CD4-positive, alpha-beta T cell treated with Interleukin-6 for 4 hours (primary cell): ENCODE results near the gene TEKT1.
"Not testable (repeated sequence)": the region's sequence is repeated elsewhere in the genome, so short reads cannot be mapped to it uniquely, and the experiment has no call there.

ENCODE experiments used
- DNase-seq: peaks from one replicate; pipeline ENCODE4 v3.0.0-alpha.2; 2020; ENCODE audit warnings: mixed read lengths

TEKT1 gene

DNA sequence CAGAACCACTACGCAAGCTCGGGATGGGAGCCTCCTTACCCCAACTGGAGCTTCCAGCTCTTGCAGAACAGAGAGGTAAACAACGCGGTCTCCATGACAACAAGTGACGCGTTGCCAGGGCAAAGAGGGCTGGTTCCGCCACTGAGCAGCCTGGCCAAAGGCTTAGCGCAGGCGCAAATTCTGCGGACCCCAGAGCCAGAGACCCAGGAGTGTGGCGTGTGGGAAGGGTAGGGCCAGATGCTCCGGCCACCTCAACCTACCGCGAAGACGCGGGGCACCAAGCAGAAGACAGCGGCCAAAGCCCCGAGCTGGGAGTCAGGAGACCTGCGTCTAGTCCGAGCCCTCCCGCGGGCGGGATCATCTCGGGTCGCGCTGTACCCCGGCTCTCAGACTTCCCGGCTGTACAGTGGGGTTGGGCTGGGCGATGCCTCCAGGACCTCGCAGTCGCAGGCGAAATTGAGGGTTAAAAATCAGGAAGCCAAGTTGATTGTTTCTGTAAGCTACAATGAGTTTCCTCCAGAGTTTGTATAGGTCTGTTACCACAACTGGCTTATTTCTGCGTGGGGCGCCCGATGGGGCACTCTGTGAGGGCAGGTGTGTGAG is at the start of gene TEKT1:
Gene TEKT1 (minus strand): TSS at position 69 of the 603 bp plus-strand sequence. CDS start 1,353 bp downstream, outside the sequence.
- DNase-seq = peak; percentile 68

DNA sequence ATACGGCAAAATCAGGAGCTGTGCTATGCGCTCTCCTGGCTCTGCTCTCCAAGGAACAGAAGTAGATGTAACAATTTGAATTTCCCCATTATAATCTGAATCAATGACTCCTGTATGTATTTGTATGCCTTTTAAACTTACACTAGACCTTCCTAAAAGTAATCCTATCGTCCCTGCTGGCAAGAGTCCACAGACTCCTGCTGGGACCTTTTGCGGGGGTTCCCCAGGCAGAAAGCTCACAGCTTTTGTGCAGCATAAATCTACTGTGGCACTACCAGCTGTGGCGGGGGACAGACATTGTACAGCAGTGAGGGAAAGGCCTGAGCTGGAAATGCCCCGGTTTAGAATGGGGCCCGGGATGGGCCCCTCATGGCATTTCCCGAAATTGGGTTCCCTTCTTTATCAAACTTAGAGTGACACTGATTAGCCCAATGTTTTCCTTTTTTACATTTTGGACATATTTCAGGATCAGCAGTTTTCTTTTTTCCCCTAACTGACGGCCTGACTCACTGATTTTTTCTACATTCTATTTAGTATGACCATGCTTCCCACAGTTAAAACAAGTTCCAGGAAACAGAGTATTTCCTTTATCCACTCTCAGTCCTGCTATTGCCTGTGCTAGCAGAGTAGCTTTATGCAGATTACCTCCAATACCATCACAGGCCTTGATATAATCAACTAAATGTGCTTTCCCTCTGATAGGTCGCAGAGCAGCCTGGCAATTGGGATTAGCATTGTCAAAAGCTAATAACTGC is 47.9 kb upstream of the TEKT1 start:
- DNase-seq = not testable (repeated sequence)

DNA sequence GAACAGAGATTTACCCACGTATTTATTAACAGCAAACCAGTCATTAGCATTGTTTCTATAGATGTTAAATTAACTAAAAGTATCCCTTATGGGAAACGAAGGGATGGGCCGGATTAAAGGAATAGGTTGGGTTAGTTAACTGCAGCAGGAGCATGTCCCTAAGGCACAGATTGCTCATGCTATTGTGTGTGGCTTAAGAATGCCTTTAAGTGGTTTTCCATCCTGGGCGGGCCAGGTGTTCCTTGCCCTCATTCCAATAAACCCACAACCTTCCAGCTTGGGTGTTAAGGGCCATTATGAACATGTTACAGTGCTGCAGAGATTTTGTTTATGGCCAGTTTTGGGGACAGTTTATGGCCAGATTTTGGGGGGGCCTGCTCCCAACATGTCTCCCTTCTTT is 43.7 kb upstream of the TEKT1 start:
- DNase-seq = not testable (repeated sequence)

DNA sequence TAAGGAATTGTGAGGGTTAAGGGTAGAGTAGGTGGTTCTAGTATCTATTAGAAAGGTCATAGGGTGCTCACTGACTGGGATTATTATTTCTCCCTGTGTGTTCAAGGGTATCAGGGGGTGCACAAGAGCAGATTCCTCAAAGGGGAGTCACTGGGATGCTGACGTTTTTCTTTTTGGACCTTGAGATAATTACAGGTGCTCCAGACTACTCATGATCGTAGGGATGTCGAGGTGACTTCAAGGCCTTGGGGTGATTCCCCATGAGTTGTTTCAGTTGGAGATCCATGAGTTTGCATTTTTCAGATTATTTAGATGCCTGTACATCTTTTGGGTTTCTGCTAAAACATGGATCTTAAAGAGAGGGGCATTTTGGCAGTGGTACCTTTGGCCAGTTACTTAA is 41.4 kb upstream of the TEKT1 start:
- DNase-seq = no peak

DNA sequence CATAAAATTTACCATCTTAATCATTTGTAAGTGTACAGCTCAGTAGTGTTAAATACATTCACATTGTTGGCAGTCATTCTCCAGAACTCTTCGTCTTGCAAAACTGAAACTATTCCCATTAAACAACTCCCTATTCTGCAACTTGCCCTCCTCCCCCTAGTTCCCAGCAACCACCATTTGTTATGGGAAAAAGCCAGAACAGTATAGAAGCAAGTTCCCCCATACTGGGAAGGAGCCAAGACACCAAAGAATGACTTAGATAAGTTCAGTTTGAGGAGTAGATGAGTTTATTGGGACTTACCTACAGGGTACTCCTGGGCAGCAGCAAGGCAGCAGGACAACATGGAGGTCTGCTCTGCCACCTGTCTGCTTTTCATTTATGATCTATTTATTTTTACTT is 39.3 kb upstream of the TEKT1 start:
- no peak for DNase-seq

DNA sequence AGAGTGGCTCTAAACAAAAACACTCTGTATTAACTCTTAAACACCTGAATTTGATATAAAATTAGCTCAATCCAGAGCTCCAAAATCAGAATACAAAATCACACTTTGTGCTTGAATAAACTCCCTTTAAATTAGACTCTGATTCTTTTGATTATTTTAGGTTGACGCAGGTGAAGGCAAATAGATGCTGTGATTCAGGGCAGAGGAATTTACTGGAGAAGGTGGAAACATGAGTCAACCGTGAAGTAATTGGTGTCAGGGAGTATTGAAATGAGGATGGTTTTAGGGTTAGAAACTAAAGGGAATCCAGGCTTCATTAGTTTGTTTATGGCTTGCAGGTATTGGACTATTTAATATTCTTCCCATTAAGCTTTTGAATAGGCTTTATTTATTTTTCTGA is 37.1 kb upstream of the TEKT1 start:
- no peak for DNase-seq

DNA sequence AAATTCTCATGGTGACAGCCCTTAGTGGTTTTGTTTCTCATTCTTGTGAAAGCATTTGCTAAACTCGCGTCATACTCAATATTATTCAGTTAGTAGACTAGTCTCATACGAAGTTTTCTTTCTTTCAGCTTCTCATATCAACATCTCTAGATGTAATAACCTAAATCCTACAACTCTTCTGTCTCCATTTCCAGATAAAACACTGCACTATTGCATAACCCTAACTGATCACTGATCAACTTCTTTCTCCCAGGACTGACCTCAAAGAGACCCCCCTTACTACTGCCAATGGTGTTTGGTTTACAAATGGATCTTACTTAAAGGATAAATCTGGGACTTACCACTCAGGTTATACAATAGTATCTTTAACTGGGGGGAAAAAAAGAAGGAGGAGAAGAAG is 36.3 kb upstream of the TEKT1 start:
- no peak for DNase-seq

DNA sequence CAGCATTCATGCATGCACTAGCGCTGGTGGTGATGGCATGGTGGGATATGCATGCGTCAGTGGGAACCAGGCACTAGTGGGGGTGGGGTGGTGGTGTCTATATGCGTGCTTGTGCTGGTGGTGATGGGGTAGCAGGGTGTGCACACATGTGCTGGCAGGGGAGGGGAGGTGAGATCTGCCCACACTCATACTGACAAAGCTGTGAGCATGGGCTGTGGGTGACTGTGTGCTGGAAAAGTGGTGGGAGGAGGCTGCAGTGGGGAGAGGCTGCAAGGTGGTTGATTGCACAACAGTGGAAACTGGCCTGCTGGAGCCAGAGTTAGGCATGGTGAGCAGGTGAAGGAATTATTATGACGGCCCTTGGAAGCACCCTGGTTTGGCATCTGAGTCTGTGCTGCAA is 31.3 kb upstream of the TEKT1 start:
- DNase-seq = no peak

DNA sequence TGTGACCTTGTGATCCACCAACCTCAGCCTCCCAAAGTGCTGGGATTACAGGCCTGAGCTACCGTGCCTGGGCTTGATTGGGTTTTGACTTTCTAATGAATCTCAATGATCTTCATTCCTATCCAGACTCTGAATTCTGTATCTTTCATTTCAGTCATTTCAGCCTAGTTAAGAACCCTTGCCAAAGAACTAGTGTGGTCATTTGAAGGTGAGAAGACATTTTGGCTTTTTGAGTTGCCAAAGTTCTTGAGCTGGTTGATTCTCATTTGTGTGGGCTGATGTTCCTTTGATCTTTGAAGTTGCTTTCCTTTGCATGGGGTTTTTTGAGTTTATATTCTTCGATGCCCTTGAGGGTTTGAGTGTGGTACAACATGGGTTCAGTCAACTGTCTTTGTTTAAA is 30.6 kb upstream of the TEKT1 start:
- no peak for DNase-seq

DNA sequence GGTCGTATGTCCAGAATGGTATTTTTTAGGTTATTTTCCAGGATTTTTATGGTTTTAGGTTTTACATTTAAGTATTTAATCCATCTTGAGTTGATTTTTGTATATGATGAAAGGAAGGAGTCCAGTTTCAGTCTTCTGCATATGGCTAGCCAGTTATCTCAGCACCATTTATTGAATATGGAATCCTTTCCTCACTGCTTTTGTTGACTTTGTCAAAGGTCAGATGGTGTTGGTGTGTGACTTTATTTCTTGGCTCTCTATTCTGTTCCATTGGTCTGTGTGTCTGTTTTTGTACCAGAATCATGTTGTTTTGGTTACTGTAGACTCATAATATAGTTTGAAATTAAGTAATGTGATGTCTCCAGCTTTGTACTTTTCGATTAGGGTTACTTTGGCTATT is 26.4 kb upstream of the TEKT1 start:
- DNase-seq = no peak

DNA sequence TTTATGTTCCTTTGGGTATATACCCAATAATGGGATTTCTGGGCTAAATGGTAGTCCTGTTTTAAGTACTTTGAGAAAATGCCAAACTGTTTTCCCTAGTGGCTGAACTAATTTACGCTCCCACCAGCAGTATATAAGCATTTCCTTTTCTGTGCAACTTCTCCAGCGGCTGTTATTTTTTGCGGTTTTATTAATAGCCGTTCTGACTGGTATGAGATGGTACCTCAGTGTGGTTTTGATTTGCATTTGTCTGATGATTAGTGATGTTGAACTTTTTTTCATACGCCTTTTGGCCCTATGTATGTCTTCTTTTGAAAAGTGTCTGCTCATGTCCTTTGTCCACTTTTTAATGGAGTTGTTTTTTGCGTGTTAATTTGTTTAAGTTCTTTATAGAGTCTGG is 25.8 kb upstream of the TEKT1 start:
- DNase-seq = no peak

DNA sequence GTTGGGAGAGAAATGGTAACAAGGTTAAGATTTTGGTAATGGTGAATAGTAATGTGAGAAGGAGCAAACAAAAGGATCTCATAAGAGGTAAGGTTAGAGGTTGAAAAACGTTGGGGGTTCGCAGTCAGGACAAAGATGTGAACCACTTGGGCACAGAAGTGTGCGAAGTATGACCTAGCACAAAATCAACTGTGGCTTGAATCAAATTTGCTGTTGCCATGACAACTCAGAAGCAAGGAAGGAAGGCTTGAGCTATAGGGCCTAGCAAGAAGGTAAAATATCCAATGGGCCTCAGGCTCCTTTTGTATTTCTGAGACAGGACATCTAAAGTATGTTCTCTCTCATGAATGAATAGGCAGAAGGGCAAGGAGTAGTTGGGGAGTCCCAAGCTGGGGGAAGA is 24.5 kb upstream of the TEKT1 start:
- no peak for DNase-seq

DNA sequence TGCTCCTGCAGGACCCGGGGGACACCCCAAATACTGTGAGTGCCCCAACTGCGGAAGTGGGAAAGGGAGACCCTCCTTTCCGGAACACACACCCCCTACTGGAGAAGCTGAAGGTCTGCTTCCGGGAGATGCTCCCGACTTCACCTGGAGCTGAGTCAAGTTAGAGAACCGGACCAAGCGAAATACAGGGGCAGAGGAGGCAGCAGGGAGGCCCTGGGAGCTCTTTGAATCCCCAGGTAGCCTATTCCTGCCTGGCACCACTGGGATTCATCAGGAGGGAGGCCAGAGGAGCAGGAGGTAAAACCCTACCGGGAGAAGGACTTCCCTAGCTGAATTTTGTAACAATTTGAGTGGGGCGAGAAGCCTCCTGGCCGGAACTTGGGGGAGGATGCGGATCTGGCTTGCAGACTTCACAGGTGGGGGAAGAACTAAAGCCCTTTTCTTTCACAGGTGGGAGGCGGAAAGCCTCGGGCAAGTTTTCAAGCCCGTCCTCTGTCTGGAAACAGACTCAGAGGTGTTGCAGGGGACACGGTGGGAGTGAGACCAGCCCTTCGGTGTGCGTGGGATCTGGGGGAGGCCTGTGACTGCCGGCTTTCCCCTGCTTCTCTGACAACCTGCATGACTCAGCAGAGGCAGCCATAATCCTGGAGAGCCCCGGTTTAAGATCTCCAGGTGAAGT is 22.4 kb upstream of the TEKT1 start:
- DNase-seq = peak; percentile 14

DNA sequence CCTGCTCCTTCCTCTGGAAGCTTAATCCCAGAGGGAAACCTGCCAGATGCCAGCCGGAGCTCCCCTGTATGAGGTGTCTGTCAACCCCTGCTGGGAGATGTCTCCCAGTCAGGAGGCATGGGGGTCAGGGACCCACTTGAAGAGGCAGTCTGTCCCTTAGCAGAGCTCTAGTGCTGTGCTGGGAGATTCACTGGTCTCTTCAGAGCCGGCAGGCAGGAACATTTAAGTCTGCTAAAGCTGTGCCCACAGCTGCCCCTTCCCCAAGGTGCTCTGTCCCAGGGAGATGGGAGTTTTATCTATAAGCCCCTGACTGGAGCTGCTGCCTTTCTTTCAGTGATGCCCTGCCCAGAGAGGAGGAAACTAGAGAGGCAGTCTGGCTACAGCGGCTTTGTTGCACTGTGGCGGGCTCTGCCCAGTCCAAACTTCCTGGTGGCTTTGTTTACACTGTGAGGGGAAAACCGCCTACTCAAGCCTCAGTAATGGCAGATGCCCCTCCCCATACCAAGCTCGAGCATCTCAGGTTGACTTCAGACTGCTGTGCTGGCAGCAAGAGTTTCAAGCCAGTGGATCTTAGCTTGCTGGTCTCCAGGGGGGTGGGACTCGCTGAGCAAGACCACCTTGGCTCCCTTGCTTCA is 17.1 kb upstream of the TEKT1 start:
- not testable (repeated sequence) for DNase-seq

DNA sequence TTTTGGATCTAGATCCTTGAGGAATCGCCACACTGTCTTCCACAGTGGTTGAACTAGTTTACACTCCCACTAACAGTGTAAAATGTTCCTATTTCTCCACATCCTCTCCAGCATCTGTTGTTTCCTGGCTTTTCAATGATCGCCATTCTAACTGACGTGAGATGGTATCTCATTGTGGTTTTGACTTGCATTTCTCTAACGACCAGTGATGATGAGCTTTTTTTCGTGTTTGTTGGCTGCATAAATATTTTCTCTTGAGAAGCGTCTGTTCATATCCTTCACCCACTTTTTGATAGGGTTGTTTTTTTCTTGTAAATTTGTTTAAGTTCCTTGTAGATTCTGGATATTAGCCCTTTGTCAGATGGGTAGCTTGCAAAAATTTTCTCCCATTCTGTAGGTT is 14.6 kb upstream of the TEKT1 start:
- DNase-seq = not testable (repeated sequence)

DNA sequence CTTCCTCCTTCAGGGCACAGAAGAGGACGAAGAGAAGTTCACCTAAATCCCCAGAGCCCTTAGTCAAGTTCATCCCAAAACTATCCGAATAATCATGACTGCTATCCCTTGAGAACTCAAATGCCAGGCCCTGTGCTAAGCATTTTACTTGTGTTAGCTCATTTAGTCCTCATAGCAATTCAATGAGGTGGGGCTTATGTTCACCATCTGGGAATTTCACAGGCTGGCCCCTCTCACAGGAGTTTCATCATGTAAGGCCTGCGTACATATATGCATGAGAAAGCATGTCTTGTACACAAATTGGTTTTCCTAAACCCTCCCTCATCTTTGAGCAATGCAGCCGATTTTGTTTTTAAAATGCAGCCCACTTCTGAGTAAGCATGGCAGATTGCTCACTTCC is 12.9 kb upstream of the TEKT1 start:
- not testable (repeated sequence) for DNase-seq

DNA sequence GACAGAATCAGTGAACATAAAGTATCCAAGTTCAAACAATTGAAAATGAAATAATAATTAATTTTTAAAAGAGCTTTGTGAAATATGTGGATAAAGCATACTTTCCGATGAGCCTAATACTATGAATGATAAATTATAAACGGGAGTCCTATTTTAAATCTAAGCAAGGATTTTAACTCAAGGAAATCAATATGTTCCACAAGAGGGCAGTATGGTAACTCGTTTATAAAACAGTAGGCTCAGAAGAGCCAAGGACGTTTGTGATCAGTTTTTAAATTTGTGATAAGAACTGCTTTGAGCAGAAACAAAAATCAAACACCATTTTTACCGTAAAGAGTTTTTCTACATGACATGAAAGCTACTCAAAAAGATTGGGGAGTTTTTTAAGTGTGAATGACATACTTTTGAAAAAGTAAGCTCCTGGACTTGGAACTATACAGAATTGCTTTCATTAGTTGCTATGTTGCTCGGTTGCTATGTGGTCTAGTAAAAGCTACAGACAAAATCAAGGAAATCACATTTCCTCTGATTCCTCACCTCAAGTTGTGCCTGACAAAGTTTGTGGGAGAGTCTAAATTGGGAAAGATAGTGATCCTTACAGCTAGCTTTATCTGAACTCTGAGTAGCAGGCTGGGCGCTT is 11.8 kb upstream of the TEKT1 start:
- DNase-seq = no peak

DNA sequence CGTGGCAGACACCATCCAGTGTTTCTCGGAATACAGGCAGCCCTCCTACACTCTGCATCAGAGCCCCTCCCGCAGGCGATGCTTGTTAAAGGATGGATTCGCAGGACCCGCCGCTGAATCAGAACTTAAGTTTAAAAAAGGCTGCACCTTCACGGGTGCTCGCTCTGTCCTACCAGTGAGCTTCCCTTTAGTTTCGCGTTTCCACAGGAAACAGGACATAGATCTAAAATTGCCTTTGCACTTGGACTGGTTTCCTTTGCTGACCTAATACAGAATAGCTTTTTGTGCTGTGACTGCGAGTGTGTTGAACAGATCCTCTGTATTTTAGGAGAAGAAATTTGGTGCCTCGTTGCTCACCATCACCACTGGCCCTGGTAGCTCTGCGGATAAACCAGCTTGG is 10.2 kb upstream of the TEKT1 start:
- DNase-seq = not testable (repeated sequence)

DNA sequence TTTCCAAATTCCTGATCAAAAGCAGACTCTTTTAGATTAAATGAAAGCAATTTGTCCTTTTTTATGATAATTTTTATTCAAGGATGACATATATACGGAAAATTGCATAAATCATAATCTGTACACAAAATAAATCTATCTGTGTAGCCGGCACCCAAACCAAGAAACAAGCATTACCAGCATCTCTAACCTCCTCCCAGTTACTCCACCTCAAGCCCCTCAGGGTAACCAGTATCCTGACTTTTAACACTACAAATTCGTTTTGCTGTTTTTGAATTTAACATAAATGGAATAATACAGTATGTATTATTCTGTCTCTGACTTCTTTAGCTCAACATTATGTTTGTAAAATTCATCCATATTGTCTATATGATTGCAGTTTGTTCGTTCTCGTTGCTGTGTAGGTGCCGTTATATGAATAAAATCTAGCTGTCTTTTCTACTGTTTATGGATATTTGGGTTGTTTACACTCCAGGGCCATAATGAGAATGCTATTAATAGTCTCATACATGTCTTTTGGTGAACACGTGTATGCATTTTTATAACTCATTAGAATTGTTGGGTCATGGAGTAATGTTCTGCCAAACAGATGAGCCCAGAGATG is 1.0 kb downstream of the TEKT1 start:
- no peak for DNase-seq

DNA sequence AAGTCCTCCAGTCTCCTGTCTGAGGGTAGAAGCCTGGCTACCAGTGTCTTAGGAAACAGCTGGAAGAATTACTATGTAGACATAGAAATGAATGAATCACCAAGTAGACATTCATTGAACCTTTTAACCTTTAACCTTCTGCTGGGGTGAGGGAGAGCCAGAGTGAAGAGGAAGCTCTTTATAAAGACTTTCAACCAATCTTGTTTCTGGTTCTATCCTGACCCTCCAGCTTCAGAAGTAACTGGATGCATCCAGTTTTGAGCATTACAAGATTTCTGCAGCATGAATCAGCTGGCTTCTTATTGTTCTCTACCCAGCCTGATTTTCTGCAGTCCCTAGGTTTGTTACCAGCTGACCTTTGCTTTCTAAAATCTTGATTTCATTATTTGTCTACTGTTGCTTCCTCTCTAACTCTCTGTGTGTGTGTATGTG is 8.5 kb downstream of the TEKT1 start:
- no peak for DNase-seq

DNA sequence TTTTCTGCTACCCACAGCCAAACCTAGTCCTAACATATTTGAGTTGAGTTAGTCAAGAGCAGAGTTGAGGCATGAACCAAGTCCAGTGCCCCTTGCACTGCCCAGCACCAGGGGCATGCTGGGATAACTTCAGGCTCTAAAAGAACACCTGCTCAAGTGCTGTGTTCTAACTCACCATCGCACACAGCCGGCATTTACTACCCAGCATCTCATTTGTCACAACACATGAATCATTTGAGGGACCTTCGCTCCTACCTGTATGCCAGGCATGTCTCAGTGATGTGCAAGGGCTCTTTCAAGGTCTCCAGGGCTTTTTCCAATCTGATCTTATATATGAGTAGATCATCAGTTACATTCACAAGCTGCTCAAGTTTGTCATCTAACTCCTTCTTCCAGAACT is 12.6 kb downstream of the TEKT1 start:
- no peak for DNase-seq

DNA sequence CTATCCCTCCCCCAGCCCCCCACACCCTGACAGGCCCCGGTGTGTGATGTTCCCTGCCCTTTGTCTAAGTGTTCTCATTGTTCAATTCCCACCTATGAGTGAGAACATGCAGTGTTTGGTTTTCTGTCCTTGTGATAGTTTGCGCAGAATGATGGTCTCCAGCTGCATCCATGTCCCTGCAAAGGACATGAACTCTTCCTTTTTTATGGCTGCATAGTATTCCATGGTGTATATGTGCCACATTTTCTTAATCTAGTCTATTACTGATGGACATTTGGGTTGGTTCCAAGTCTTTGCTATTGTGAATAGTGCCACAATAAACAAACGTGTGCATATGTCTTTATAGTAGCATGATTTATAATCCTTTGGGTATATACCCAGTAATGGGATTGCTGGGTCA is 15.2 kb downstream of the TEKT1 start:
- DNase-seq = not testable (repeated sequence)

DNA sequence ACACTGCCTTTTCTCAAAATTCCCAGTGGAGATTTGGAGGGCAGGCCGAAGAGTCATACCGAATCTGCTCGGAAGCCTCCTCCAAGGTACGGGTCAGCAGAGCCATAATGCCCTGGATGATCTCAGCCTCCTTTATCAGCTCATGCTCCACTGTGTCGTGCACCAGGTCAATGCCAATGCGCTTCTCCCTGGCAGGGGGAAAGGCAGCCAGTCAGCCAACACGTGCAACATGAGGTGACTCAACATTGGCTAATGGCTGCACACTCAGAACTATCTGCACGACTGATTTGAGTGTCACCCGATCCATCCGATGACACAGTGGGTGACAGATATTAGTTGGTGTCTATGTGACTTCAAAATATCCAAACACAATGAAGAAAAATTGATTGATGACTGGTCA is 15.8 kb downstream of the TEKT1 start:
- no peak for DNase-seq
